ENCODE measurements around the gene SLC25A21.

Gene SLC25A21

DNA sequence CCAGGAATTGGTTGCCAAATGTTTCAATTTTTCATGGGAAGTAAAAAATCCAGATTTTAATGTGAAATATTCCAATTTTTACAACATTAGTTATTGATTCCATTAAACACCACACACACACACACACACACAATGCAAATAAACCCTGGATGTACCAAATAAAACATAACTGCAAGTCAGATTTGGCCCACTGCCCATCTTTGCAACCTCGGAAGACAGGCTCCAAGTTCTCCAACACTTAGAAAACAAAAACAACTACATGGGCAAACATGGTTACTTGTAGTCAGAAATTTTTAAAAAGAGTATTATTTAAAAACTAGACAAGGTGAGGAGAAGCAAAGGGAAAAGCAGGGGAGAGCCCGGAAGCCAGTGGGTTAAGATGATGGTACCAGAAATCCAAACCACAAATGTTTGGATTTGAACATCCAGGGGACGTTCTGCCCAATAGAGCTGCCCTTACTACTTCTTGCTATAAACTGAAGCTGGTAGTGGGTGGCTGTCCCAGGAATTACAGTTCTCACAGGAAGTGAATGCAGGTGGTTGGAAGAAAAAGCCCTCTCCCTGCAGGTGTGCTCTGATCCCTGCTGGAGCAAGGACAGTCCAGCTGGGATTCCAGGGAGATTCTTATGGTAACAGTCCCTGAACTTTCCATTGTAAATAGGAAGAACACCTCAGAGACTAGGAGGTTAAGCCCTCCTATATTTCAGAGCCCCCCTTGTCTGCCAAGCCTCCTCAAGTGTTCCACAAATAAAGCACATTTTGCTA, 111.7 kb downstream of the SLC25A21 start:
- H3K4me3 ChIP-seq (ENCODE audit: low read length), result no peak overlapping the region
- no peak for DNase-seq (ENCODE audit: low read depth, low spot score)

DNA sequence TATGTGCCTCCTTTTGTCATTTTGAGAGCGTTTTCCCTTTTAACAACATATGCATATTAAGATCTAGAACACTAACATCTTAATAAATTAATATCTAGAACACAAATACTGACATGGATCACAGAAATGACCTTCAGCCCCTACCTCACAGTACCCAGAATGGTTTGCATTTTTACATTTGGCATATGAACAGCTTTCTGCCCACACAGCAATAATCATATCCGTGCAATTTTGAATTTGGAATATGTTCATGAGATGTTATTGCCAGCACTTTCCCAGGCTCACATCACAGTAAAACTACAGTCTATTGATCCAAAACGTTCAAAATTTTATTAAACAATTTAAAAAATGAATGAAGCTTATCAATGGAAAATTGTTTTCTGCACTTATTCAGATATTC, 114.6 kb downstream of the SLC25A21 start:
- no peak for DNase-seq (ENCODE audit: low read depth, low spot score)
- H3K4me3 ChIP-seq (ENCODE audit: low read length), result no peak overlapping the region

DNA sequence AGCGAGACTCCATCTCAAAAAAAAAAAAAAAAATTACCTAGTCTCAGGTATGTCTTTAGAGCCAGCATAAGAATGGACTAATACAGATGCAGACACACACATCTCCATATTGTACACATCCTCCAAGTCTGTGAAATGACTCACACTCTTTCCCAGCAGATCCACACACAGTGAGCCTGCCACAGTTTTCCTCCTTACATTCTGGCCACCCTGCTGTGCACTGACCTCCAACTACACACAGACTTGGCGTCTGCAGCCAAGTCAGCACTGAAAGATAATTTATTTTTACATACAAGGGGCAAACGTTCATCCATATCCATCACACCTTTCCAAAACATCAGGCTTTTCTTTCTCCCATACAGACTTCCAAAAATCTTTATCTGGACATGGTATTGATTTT, 115.9 kb downstream of the SLC25A21 start:
- H3K4me3 ChIP-seq (ENCODE audit: low read length), result no peak overlapping the region
- DNase-seq (ENCODE audit: low read depth, low spot score), result no peak

DNA sequence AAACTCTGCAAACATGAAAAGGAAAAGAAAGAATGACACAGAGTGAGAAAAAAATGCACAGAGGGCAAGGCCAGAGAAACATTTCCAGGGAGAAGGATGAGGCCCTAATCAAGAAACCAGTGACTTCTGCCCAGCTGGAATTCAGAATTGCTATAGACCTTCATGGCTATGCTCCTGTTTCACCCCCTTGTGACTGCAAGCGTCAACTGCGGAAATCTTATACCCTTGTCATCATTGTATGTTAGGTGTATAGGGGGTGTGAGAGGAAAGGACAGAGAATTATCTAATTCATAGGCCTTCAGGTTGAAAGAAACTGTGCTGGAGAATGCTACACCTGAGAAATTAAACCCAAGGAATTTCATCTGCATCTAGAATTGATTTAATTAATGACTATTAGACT, 117.5 kb downstream of the SLC25A21 start:
- H3K4me3 ChIP-seq (ENCODE audit: low read length), result no peak overlapping the region
- no peak for DNase-seq (ENCODE audit: low read depth, low spot score)

DNA sequence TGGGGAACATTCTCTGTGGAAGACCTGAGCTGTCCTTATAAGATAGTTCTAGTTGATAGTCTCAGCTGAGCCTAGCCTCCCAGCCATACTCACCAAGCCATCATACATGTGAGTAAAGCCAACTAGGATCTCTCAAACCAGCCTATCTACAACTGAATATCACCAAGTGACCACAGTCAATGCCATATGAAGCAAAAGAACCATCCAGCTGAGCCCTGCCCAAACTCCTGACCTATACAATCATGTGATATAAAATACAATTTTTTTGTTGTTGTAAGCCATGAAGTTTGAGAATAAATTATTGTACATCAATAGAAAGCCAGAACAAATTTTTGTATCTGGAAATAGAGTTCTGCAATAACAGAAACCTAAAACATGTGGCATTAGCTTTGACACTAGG, 118.3 kb downstream of the SLC25A21 start:
- no peak for DNase-seq (ENCODE audit: low read depth, low spot score)
- H3K4me3 ChIP-seq (ENCODE audit: low read length), result no peak overlapping the region

DNA sequence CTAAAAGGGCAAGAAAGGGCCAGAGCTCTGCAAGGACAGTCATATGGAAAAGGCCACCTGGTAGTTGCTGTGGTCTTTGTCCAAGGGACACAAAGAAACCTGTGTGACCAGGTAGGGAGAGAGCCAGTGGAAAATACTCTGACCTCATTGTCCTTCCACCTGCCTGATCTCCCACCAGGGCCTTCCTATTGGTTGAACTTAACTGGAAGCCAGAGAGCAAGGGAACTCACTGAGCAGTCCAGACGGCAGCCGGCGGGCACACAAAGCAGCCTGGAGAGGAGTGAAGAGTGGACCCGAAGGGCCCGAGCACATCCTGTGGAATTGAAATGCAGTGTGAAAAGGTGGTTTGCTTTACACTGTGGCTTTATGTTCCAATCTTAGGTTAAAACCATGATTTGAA, 120.7 kb downstream of the SLC25A21 start:
- H3K4me3 ChIP-seq (ENCODE audit: low read length), result no peak overlapping the region
- DNase-seq (ENCODE audit: low read depth, low spot score), result no peak

DNA sequence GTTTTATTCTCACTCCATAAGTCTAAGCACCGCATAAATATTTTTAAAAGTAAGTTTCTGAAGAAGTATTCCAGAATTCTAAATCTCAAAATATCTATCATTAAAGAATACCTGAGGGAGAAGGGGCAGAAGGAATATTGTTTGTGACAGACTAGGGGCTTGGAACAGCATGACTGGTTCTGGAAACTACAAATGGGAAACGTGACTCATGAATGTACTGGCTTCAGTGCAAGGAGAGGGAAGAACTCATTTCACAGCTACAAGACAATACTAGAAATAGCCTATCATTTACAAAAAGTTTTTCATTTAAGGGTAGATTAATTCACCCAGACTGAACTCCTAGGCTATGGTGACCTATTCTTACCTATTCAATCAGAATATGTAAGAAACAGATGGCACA, 121.3 kb downstream of the SLC25A21 start:
- DNase-seq (ENCODE audit: low read depth, low spot score), result no peak
- H3K4me3 ChIP-seq (ENCODE audit: low read length), result no peak overlapping the region

DNA sequence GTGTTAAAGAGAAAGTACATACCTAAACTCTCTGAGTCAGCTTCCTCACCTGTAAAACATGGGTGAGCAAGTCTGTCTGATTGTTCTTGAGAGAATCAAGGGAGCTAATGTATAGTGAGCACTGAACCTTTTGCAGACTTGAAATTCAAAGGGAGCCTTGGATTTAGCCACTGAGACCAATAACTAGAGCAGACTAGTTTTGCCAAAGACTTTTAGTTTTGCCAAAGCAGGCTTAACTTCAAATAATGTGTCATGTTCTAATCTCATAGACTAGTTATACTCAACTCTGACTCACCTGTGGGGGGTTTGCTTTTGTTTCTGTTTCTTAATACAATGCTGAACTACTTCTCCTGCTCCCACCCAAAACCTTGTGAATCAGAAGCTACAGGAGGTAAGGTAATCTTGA, 123.7 kb downstream of the SLC25A21 start:
- no peak for DNase-seq (ENCODE audit: low read depth, low spot score)
- H3K4me3 ChIP-seq (ENCODE audit: low read length), result no peak overlapping the region

DNA sequence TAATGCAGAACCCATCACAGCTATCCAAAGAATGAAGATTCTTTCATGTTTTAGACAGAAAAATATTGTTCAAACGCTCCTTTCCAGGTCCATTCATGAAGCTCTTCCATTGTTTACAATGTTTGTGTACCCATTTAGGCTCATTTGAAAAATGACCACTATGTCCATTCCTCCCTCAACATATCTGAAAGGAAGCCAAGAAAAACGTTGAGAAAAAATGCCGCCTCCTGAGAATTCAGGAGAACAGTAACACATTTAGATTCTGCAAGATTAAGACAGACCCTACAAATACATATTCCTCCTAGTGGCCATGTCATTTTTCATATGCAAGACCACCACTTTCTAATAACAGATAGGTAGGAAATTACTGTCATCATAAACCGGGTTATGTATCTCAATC, 124.4 kb downstream of the SLC25A21 start:
- DNase-seq (ENCODE audit: low read depth, low spot score), result no peak
- H3K4me3 ChIP-seq (ENCODE audit: low read length), result no peak overlapping the region

DNA sequence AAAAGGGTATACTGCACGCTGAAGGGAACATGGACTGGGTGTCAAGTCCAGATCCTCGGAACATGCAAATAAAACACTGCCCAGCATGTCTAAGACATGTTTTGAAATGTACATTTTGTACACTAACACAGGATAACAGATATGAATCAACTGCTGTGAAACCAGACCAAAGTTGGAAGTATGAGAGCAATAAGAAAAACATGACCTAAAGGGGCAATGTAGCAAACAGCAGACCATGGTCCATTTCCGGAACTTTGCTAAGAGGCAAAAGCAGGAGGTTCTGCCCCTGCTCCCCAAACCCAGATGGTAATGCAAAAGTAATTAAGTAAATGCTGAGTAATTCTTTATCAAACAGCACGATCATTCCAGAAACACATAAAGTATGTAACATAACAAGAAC, 125.2 kb downstream of the SLC25A21 start:
- no peak for DNase-seq (ENCODE audit: low read depth, low spot score)
- no peak overlapping the region for H3K4me3 ChIP-seq (ENCODE audit: low read length)

DNA sequence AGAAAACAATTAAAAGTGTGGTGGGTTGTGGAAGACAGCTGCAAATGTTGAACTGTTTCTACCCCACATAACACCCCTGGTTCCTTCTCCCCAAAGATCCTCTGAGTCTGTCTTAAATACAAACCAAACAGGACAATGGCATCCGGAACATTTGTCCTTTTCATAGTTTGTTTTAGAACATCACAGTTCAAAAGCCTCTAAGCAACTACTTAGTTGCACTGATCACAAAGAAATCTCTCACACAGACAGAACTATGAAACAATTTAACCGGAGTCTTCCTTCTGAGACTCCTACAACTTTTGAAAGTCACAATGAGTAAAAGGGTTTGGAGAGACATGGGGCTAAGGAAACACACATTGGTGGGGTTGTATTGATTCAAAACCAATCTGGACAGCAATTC, 125.6 kb downstream of the SLC25A21 start:
- no peak overlapping the region for H3K4me3 ChIP-seq (ENCODE audit: low read length)
- no peak for DNase-seq (ENCODE audit: low read depth, low spot score)

DNA sequence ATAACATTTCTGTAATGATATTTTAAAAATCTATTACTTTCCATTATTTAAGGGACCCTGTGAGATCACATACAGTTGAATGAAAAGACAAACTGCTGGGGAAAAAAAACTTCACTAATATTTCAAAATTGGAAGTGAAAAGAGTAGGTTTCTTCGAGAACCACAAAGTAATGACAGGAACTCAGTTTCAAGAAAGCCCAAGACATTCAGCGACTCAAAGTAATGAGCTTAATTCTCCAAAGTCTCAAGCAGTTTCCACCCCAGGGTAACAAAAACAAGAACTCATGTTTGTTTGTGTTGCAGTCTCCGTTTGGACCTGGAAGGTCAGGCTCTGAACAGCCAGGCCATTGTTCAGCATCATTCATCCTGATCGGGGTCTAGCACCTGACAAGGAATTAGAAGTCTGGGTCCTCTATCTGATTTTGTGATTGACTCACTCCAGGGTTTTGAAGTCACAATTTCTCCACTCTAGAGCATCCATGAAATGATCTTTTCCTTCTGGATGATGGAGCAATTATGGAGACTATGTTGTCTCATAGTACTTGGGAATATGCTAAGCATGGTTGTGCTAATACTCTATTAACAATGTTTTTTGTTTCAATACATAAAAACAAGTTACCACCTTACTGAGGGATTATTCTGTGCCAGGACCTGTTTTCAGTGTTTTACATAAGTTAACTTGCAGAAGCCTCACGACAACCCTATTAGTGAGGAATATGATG, 126.9 kb downstream of the SLC25A21 start:
- no peak overlapping the region for H3K4me3 ChIP-seq (ENCODE audit: low read length)
- no peak for DNase-seq (ENCODE audit: low read depth, low spot score)

DNA sequence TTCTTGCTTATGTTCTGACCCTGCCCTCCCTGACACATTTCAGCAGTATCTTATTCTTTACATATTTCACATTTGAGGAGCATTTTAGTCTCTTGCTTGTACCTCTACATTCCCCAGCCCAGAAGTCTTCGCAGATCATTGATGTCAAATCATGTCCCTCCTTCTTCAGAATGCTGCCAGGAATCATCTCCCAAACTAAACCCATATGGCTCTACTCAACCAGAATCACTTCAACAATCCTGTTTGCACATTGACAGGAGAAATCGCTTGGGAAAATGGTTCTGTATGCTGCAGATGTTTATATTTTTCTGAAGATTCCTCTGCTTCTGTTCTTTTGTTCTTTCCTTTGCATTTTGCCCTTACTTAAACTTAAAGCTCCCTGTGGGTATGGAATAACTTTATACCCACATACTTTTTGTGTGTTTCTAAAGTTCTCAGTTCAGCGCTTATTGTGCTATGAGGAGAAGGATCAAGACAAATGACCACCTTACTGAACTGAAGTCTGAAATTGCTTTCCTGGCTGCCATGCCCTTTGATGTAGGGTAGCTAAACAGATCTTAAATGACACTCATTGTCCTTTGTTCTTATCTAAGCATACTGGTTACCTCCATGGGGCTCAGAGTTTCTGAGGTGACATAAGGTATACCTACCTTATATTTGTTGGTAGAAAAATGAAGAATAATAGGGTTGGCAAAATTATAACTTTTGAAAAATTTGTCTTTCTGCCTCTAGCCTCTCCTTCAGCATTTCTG, 134.6 kb downstream of the SLC25A21 start:
- no peak for DNase-seq (ENCODE audit: low read depth, low spot score)

DNA sequence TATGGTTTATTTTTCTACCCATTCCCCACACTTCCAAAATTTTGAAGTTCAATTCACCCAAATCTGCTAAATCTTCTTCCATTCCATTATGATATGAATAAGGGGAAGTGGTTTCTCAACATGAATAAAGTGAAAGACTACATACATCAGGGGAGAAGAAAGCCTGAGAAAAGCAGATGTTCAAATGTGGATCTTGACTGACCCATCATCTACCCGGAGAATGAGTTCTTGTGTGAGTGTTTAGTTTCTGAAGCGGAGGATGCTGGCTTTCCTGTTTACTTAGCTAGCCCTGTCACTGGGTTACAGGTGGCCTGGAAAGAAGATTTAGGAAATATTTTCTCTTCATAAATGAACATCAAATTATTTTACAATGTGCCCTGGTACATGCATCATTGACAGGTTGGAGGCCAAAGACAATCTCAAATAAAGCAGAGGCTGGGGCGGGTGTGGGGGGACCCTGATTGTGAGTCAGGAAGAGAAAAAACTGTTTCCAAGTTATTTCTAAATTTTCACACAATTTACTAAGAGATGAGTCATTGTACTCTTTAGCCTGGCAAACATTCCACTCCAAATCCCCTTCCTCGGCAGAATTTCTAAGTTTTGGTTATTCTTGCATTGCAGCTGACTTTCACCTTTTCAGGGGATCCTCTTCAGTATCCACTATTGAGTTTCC, 135.6 kb downstream of the SLC25A21 start:
- H3K4me3 ChIP-seq (ENCODE audit: low read length), result no peak overlapping the region
- no peak for DNase-seq (ENCODE audit: low read depth, low spot score)

More for the DNA sequence above, 134.6 kb downstream of the SLC25A21 start:
- no peak overlapping the region for H3K4me3 ChIP-seq (ENCODE audit: low read length)

DNA sequence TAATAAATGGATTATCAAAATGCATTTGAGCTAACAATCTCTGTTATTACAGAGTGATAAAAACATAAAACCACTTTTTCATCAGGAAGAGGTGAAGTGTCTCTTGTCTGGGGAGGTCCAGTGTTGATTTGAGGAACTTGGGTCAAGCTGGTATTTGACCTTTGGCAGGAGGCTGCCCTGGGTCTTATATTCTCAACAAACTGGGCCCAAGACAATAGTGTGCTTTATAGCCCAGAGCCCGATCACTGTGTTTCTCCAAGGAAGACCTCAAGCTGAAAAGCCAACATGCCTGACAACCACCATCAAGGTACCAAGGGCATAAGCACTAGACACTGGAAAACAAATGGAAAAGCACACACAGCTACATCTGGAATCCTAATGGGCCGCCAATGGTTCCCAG, 137.0 kb downstream of the SLC25A21 start:
- H3K4me3 ChIP-seq (ENCODE audit: low read length), result no peak overlapping the region
- DNase-seq (ENCODE audit: low read depth, low spot score), result no peak

DNA sequence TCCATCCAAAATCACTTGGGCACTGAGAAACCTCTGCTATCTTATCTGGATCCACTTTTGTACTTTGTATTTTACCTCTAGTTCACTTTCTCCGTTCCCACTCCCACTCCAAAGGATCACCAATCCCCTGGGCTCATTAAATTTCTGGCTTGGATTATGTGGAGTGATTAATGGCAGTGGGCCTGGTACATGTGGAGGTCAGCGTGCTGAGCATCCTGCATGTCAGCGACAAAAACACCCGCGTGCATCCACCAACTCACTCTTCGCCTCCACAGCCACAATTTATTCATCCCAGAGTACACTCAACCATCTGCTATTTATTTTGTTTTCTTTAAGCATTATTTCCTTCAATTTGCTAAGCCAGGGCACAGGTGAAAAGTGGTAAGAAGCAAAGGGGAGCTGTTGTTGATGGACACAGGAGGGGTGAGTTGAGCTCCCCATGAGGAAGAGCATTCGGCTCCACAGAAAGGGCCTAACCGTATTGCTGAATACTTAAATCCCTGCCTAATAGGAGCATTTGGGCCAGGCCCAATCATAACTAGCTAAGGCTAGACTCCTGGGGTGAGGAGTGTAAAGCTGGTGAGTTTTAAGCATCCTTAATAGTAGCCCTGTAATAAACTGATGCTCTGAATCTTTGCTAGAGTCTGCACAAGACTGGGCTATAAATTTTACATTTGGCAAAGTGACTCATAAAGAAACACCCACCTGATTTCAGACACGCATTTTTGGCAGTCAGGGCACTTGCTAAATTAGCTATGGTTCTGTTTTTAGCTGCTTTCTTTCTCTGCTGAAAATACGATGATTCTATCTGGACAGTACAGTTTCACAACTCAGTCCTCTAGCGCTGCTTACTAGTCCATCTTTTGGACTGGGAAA, 137.8 kb downstream of the SLC25A21 start:
- H3K4me3 ChIP-seq (ENCODE audit: low read length), result no peak overlapping the region
- no peak for DNase-seq (ENCODE audit: low read depth, low spot score)

DNA sequence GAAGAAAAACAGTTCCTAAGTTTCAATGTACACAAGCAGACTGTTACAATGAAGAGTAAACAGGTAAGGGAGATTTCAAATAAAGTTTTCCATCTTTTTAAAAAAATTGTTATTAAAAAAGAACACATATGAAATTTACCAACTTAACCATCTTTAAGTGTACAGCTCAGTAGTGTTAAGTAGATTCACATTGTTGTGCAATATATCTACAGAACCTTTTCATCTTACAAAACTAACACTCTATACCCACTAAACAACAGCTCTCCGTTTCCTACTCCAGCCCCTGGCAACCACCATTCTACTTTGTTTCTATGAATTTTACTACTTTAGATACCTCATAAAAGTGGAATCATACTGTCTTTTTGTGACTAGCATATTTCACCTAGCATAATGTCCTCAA, 139.5 kb downstream of the SLC25A21 start:
- no peak for DNase-seq (ENCODE audit: low read depth, low spot score)
- no peak overlapping the region for H3K4me3 ChIP-seq (ENCODE audit: low read length)

DNA sequence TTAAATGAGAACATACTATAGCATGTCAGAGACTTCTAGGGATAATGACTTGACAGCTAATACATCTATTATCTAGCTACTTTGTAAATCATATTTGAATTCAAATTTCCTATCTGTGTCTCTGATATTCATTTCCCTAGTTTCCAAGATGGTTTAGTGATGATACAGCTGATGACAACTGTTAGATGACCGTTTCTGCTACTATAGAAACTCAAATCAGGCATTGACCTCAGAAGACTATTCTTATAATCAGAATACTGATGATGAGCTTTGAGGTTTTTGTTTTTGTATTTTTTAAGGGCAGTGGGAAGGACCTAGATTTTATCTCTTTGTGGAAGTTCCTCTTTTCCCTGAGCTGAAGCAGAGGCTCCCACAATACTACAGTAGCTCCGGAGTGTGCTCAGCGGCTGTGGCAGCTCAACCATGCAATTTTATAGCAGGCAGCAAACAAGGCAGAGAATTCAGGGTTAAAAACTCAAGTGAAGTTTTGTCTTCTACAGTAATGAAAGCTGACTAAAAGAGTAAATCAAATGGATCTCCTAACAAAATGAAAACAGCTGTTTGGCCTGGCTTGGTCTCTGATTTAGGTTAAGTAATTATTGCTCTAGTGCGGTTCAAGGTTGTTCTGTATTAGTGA, 145.1 kb downstream of the SLC25A21 start:
- DNase-seq (ENCODE audit: low read depth, low spot score), result no peak

More for the DNA sequence above, 145.1 kb downstream of the SLC25A21 start:
- H3K4me3 ChIP-seq (ENCODE audit: low read length), result no peak overlapping the region

Measured in Jurkat, Clone E6-1 (cell line).